Keratinocyte (primary cell): ENCODE data around the gene GTF3A. TPM values are rescaled to one million over a fixed set of nuclear protein-coding genes. Genes with fewer than 3 reads are reported as not detected.
A peak's percentile ranks its signal among the peaks of the same experiment; 100 is the strongest.

Experiments used
- DNase-seq: peaks from one replicate; pipeline ENCODE4 v3.0.0-alpha.2; 2011; ENCODE audit warnings: low read depth, missing footprints, low spot score
- FAIRE-seq: peaks from 2 replicates; lab custom pipeline; 2011; peaks lifted over from hg19 to GRCh38; lab: Jason Lieb, UNC
- H2AFZ ChIP-seq: 2 replicates; pipeline ENCODE4 v1.6.0; 2012; ENCODE audit warnings: low read length, control low read depth, inconsistent platforms; ENCODE audit not compliant: control insufficient read depth
- H3K27ac ChIP-seq: 2 replicates; pipeline ENCODE4 v1.5.1; 2011; ENCODE audit warnings: low read length; ENCODE audit not compliant: control insufficient read depth, insufficient read depth
- H3K27me3 ChIP-seq: 3 replicates; pipeline ENCODE4 v1.6.0; 2011; ENCODE audit warnings: low read length; ENCODE audit not compliant: control insufficient read depth, insufficient read depth; ENCODE audit errors: extremely low read depth
- H3K36me3 ChIP-seq, 2 experiments: 2 replicates in 1 of 2; 3 replicates in 1 of 2; pipeline ENCODE4 v1.5.1; 2011; ENCODE audit warnings: low read length in 2 of 2, mild to moderate bottlenecking in 1 of 2; ENCODE audit not compliant: control insufficient read depth in 2 of 2, insufficient read depth in 2 of 2; ENCODE audit errors: extremely low read depth in 1 of 2
- H3K4me1 ChIP-seq: 3 replicates; pipeline ENCODE4 v1.5.1; 2011; ENCODE audit warnings: low read length; ENCODE audit not compliant: control insufficient read depth, insufficient read depth; ENCODE audit errors: extremely low read depth
- H3K4me2 ChIP-seq: 3 replicates; pipeline ENCODE4 v1.6.0; 2011; ENCODE audit warnings: low read depth, low read length; ENCODE audit not compliant: control insufficient read depth, insufficient read depth; ENCODE audit errors: extremely low read depth
- H3K4me3 ChIP-seq, 3 experiments: fragments of 200-600 bp in 1 of 3; sonication (generic) in 1 of 3; 2 replicates in 2 of 3; 3 replicates in 1 of 3; pipeline ENCODE4 v1.5.1; 2011 to 2016; ENCODE audit warnings: low read length in 3 of 3, mild to moderate bottlenecking in 3 of 3, control low read depth in 2 of 3, inconsistent platforms in 1 of 3, low read depth in 1 of 3, mixed read lengths in 1 of 3, mixed run types in 1 of 3, moderate library complexity in 1 of 3; ENCODE audit not compliant: control insufficient read depth in 2 of 3, insufficient read depth in 2 of 3; ENCODE audit errors: extremely low read depth in 1 of 3
- H3K79me2 ChIP-seq: 2 replicates; pipeline ENCODE4 v1.6.0; 2012; ENCODE audit warnings: low read length; ENCODE audit not compliant: control insufficient read depth, insufficient read depth
- H3K9ac ChIP-seq: 3 replicates; pipeline ENCODE4 v1.6.0; 2011; ENCODE audit warnings: low read length; ENCODE audit not compliant: control insufficient read depth, insufficient read depth; ENCODE audit errors: extremely low read depth
- H3K9me1 ChIP-seq: 3 replicates; pipeline ENCODE4 v1.6.0; 2011; ENCODE audit warnings: low read length; ENCODE audit not compliant: control insufficient read depth, insufficient read depth; ENCODE audit errors: extremely low read depth
- H3K9me3 ChIP-seq: 2 replicates; pipeline ENCODE4 v1.5.1; 2012; ENCODE audit warnings: low read depth, low read length; ENCODE audit not compliant: control insufficient read depth
- H4K20me1 ChIP-seq: 3 replicates; pipeline ENCODE4 v1.6.0; 2011; ENCODE audit warnings: low read length; ENCODE audit not compliant: control insufficient read depth, insufficient read depth; ENCODE audit errors: extremely low read depth
- EZH2 ChIP-seq: IDR thresholded peaks from one replicate; pipeline ENCODE4 v1.6.1; 2012; ENCODE audit warnings: inconsistent platforms, mild to moderate bottlenecking, low read length, moderate library complexity
- dilution Hi-C: fragments of 300-500 bp; cut with MboI; formaldehyde crosslinking; loops from one replicate; pipeline ENCODE4 v1.7.0; 2020; ENCODE audit warnings: low sequenced_read_pairs; ENCODE audit not compliant: extremely low pct_ligation_motif_present
- polyA plus RNA-seq, 5 experiments: library from polyadenylated mRNA; depleted of rRNA in 3 of 5; stranded (reverse) in 3 of 5; stranded (forward) in 1 of 5; unstranded in 1 of 5; fragments of >200 nt; gene quantifications; 1 replicate in 1 of 5; 2 replicates in 3 of 5; 3 replicates in 1 of 5; pipeline versions ENCODE4 v1.2.1 to v1.2.3, GENCODE V29; 2011 to 2012; ENCODE audit warnings: missing spikeins in 2 of 5, low read depth in 1 of 5, low replicate concordance in 1 of 5
- TF ChIP-seq, protein P1 (sequence below), 3 experiments: IDR thresholded peaks in 1 of 3; conservative IDR thresholded peaks in 1 of 3; optimal IDR thresholded peaks in 1 of 3; 2 replicates in 2 of 3; 3 replicates in 1 of 3; pipeline versions ENCODE3 to v1.5.1; 2011; ENCODE audit warnings: low read length in 3 of 3, mild to moderate bottlenecking in 3 of 3, moderate library complexity in 2 of 3, control low read depth in 1 of 3, inconsistent platforms in 1 of 3; ENCODE audit not compliant: insufficient read depth in 2 of 3; ENCODE audit errors: extremely low read depth in 1 of 3

The GTF3A gene
- polyA plus RNA-seq, 1 donor (not counting 4 experiments of a cell fraction or from before 2014, with no cell fraction given): 97.8 TPM

DNA sequence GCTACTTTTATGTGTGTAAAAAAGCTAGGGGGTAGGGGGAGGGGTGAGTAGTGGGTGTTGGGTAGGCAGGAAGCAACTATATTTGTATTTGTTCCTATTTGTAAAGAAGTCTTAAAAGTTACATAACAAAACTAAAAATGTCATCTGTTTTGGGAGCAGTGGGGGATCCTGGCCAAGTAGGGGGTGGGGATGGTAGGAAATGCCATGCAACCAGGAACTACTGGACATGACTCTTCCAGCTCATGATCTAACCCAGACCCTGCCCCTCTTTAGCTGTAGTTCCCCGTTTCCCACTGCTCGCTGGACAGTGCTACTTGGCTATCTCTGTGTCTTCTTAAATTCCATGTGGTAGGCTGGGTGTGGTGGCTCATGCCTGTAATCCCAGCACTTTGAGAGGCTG lies 3.2 kb downstream of the GTF3A start:
- Histone ChIP-seq H3K9ac (peak overlapping the region; percentile 83), H3K9me1 (no peaks in the 10 kb centered on the region), H3K9me3 (no peaks in the 10 kb centered on the region), H3K4me1 (peaks cover 35% of the 10 kb centered on the region), H4K20me1 (no peaks in the 10 kb centered on the region), H3K36me3 (peaks cover 6 to 19% of the 10 kb centered on the region in 2 experiments), H3K4me3 (peak overlapping the region in 2 of 3 experiments; percentile 44 to 67), H3K4me2 (peak overlapping the region; percentile 96), H2AFZ (no peak overlapping the region), H3K27me3 (no peaks in the 10 kb centered on the region), H3K27ac (peak overlapping the region; percentile 89), H3K79me2 (peaks cover 22% of the 10 kb centered on the region)
- FAIRE-seq (no peak), DNase-seq (no peak)
- TF ChIP-seq, protein P1, sequence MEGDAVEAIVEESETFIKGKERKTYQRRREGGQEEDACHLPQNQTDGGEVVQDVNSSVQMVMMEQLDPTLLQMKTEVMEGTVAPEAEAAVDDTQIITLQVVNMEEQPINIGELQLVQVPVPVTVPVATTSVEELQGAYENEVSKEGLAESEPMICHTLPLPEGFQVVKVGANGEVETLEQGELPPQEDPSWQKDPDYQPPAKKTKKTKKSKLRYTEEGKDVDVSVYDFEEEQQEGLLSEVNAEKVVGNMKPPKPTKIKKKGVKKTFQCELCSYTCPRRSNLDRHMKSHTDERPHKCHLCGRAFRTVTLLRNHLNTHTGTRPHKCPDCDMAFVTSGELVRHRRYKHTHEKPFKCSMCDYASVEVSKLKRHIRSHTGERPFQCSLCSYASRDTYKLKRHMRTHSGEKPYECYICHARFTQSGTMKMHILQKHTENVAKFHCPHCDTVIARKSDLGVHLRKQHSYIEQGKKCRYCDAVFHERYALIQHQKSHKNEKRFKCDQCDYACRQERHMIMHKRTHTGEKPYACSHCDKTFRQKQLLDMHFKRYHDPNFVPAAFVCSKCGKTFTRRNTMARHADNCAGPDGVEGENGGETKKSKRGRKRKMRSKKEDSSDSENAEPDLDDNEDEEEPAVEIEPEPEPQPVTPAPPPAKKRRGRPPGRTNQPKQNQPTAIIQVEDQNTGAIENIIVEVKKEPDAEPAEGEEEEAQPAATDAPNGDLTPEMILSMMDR (optimal IDR thresholded peaks at IDR 0.05 in 1 of 3, IDR thresholded peaks at IDR 0.05 in 1 of 3, conservative IDR thresholded peaks at IDR 0.05 in 1 of 3; ENCODE audit: extremely low read depth in 1 of 3, insufficient read depth in 2 of 3, low read length in 3 of 3): no peak
- no peak for TF ChIP-seq EZH2
- dilution Hi-C loops: no loop called here

DNA sequence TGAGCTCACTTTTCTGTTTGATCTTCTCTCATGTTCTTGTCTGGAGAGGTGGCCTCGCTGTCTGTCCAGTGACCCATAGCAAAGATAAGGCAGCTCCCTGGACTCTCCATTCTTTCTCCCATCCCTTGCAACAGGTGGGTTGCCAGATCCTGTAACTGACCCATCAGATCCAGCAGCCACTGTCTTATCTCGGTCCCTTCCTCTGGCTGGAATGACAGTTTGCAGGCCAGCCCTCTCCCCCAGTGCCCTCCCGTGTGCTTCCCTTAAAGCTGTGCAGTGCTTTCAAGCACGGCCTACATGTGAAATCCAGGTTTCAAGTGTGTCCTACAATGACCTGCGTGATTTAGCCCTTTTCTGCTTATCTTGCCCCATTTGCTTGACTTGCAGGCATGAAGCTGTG lies 3.7 kb downstream of the GTF3A start:
- peaks cover 6 to 22% of the 10 kb centered on the region in 2 experiments for H3K36me3 ChIP-seq
- peaks cover 35% of the 10 kb centered on the region for H3K4me1 ChIP-seq
- no peak for DNase-seq
- dilution Hi-C loops: no loop called here
- no peak overlapping the region for H3K4me3 ChIP-seq
- no peak overlapping the region for H3K27ac ChIP-seq
- H3K79me2 ChIP-seq: peaks cover 22% of the 10 kb centered on the region
- no peak for FAIRE-seq
- no peak overlapping the region for H3K4me2 ChIP-seq
- H3K9me1 ChIP-seq: no peaks in the 10 kb centered on the region
- no peak for TF ChIP-seq EZH2
- no peaks in the 10 kb centered on the region for H3K27me3 ChIP-seq
- no peak overlapping the region for H3K9ac ChIP-seq
- H2AFZ ChIP-seq: no peak overlapping the region
- no peaks in the 10 kb centered on the region for H3K9me3 ChIP-seq
- no peaks in the 10 kb centered on the region for H4K20me1 ChIP-seq

DNA sequence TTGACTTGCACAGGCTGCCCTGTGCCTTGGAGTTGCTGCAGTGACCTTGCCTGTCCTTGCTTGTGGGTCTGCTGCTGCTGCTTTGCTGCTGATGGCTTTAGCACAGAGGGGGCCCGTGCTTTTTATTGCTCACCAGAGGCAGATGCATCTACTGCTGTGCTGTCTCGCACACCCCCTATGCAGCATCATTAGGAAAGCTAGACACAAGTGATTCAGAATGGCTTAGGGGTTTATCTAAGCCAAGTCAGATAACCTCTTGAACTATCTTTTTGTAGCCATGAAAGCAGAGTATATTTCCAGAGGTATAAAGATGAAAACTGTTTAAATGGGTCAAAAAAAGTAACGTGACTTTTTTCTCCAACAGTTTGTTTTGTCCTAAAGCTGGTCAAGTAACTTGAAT lies 7.8 kb downstream of the GTF3A start:
- Histone ChIP-seq H3K27me3 (no peaks in the 10 kb centered on the region), H3K9me1 (no peaks in the 10 kb centered on the region), H3K9me3 (no peaks in the 10 kb centered on the region), H3K36me3 (peaks cover 13 to 34% of the 10 kb centered on the region in 2 experiments), H2AFZ (no peak overlapping the region), H3K4me3 (no peak overlapping the region), H3K79me2 (peaks cover 15% of the 10 kb centered on the region), H3K27ac (no peak overlapping the region), H3K9ac (no peak overlapping the region), H3K4me2 (no peak overlapping the region), H4K20me1 (no peaks in the 10 kb centered on the region), H3K4me1 (peaks cover 8% of the 10 kb centered on the region)
- DNase-seq: no peak
- TF ChIP-seq EZH2: no peak
- TF ChIP-seq, protein P1 (optimal IDR thresholded peaks at IDR 0.05 in 1 of 3, IDR thresholded peaks at IDR 0.05 in 1 of 3, conservative IDR thresholded peaks at IDR 0.05 in 1 of 3; ENCODE audit: extremely low read depth in 1 of 3, insufficient read depth in 2 of 3, low read length in 3 of 3): no peak
- FAIRE-seq: no peak
- dilution Hi-C loops: no loop called here
